Naive thymus-derived CD8-positive, alpha-beta T cell (primary cell): ENCODE results near the gene HMG20A. TPM values are rescaled to one million over a fixed set of nuclear protein-coding genes. Genes with fewer than 3 reads are reported as not detected.

Experiments
- ATAC-seq, 2 donors: fragments of 150-1000 bp; cut with Tn5 transposase in 1 of 2; sonication (Bioruptor Pico), chemical (Tn5 transposase) in 1 of 2; 1 replicate in 1 of 2; 2 replicates in 1 of 2; pipeline ENCODE4 v1.10.0; 2021; ENCODE audit warnings: mild to moderate bottlenecking in 2 of 2, moderate library complexity in 2 of 2
- POLR2A ChIA-PET: fragments of 350-600 bp; sonication (Branson Sonifier 250); formaldehyde crosslinking; loops from one replicate; lab custom pipeline; 2021; ENCODE audit warnings: antibody characterized with exemption; lab: Charles Lee
- DNase-seq, 10 donors: peaks; one replicate each; pipeline versions ENCODE4 v3.0.0 to v3.0.0-alpha.2; 2020 to 2022
- H3K27ac Mint-ChIP-seq, 10 donors: one replicate each; pipeline ENCODE4 v1.8.0; 2020 to 2022; ENCODE audit warnings: mild to moderate bottlenecking in 10 of 10, mixed read lengths in 10 of 10, moderate library complexity in 4 of 10, inconsistent platforms in 1 of 10
- H3K27me3 Mint-ChIP-seq, 5 donors: one replicate each; pipeline ENCODE4 v1.8.0; 2021 to 2022; ENCODE audit warnings: mixed read lengths in 5 of 5
- H3K36me3 Mint-ChIP-seq, 3 donors: one replicate each; pipeline ENCODE4 v1.8.0; 2020 to 2022; ENCODE audit warnings: mixed read lengths in 3 of 3, mild to moderate bottlenecking in 2 of 3, inconsistent platforms in 1 of 3
- H3K4me1 Mint-ChIP-seq, 4 donors: one replicate each; pipeline ENCODE4 v1.8.0; 2021 to 2022; ENCODE audit warnings: mixed read lengths in 4 of 4
- H3K4me3 Mint-ChIP-seq, 10 donors: one replicate each; pipeline ENCODE4 v1.8.0; 2020 to 2022; ENCODE audit warnings: mild to moderate bottlenecking in 10 of 10, mixed read lengths in 10 of 10, moderate library complexity in 6 of 10, inconsistent platforms in 1 of 10
- H3K9me3 Mint-ChIP-seq, 9 donors: one replicate each; pipeline ENCODE4 v1.8.0; 2020 to 2022; ENCODE audit warnings: mixed read lengths in 9 of 9, mild to moderate bottlenecking in 3 of 9, inconsistent platforms in 1 of 9, moderate library complexity in 1 of 9
- polyA plus RNA-seq, 3 donors: library from polyadenylated mRNA; unstranded; fragments of 300-500 nt; fragmentation: Illumina TruSeq; gene quantifications; one replicate each; pipeline ENCODE4 v1.2.3, GENCODE V29; 2021
- total RNA-seq, 8 experiments: library from RNA in 2 of 8; stranded (reverse) in 2 of 8; gene quantifications; one replicate each; pipeline ENCODE4 v1.2.3 and lab custom pipeline; 2021 to 2026

Gene HMG20A
- total and polyA plus RNA-seq, 5 experiments from 2014 or later = 28.7 to 72.4 (median 35.7) TPM

DNA sequence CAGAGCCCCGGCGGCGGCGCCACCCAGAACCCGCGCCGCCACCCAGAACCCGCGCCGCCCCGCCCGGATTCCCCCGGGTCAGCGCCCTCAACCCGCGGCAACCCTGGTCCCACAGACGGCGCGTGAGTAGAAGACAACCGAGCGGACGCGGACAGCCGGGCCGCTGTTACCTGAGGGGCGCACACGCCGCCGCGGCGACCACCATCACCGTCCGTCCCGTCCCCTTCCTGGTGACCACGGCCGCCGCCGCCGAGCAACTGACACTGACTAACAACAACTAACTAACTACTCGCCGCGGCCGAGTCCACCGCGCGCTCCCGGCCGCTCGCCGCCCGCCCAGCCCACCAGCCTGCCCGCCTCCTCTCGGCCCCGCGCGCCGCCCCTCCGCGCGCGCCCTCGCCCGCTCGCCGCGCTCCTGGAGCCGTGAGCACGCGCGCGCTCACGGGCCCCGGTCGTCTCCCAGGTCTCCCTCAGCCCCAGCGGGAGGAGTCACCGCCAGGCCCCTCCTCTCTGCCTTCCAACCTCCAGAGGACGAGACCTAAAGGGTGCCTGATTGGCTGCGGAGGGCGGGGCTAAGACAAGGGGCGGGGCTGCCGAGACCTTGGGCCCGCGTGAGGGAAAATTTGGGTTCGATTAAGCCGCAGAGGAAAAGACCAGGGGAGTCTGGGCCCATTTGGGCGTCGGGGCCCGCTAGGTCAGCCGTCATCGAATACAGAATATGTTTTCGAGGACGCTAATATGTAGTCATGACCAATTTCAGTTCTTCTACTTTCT lies 665 bp upstream of the HMG20A start, which contains the start of gene PEAK1:
Gene PEAK1, minus strand, starts transcription at position 269 of the 774 bp plus-strand sequence. CDS start 238,178 bp downstream, outside the sequence.
- Mint-ChIP-seq H3K4me3 (peak within 1 kb of the TSS; percentile 94 to 100 (median 97)), H3K36me3 (peaks cover 0 to under 1% (median 0%) of the 10 kb centered on the region in 3 donors), H3K27me3 (no peaks in the 10 kb centered on the region), H3K27ac (peak within 1 kb of the TSS; percentile 96 to 99 (median 98)), H3K4me1 (peaks cover 19 to 55% (median 43%) of the 10 kb centered on the region in 4 donors), H3K9me3 (no peaks in the 10 kb centered on the region)
- peak; percentile 98 to 100 (median 99) for DNase-seq
- POLR2A ChIA-PET = interaction anchor here (1.3 to 1.9 kb wide), 3 partner anchors 10 to 489 kb away, joined by 3 to 16 read pairs (median 7); partner anchors contain the start of gene RCN2
- peak; percentile 93 to 98 for ATAC-seq

DNA sequence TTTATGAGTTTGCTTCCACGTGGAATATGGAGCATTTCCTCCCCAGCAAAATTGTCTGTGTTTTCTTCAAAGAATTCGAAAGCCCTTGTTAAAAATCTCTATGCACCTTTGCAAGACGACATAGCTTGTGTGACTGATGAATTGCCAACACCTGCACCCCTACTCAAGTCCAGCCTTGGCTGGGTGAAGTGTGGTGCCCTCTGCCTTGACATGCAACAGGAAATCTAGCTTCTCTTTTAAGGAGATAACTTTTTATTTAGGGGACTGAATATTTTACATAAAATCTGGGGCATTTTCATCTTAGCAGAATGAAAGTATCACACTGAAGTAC lies 647 bp downstream of the HMG20A start:
- Mint-ChIP-seq H3K4me3 (peak overlapping the region; percentile 94 to 100 (median 97)), H3K9me3 (no peaks in the 10 kb centered on the region), H3K4me1 (peaks cover 26 to 68% (median 53%) of the 10 kb centered on the region in 4 donors), H3K27me3 (no peaks in the 10 kb centered on the region), H3K36me3 (peaks cover 0 to 3% (median 0%) of the 10 kb centered on the region in 3 donors), H3K27ac (peak overlapping the region; percentile 96 to 99 (median 98))
- POLR2A ChIA-PET = interaction anchor here (0.8 to 1.9 kb wide), 5 partner anchors 12 to 490 kb away, joined by 3 to 7 read pairs (median 4); partner anchors contain the start of genes RCN2 and TSPAN3
- ATAC-seq (no peak), DNase-seq (peak in 1 of 10 donors; percentile 3)

DNA sequence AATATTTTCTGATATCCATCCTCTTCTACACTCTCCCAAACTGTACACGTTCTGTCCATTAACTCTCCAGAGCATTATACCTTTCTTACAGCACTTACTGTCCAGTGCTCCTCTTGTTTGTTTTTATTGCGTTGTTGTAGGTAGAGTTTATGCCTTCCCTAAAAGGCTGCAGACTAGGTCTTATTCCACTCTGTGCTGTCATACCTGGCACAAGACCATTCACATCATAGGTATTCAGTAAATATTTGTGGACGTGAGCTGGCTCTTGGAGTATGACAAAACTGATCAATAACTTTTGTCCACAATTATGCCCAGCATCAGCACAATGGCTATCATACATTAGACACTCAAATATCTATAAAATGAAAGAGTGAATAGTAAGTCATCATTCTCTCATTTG lies 4.4 kb downstream of the HMG20A start:
- POLR2A ChIA-PET = no interaction called here
- no peak overlapping the region for H3K27ac Mint-ChIP-seq
- DNase-seq (no peak), ATAC-seq (no peak)
- peaks cover 0 to 3% (median 0%) of the 10 kb centered on the region in 3 donors for H3K36me3 Mint-ChIP-seq
- peaks cover 29 to 79% (median 68%) of the 10 kb centered on the region in 4 donors for H3K4me1 Mint-ChIP-seq
- no peaks in the 10 kb centered on the region for H3K9me3 Mint-ChIP-seq
- peak overlapping the region in 1 of 10 donors; percentile 10 for H3K4me3 Mint-ChIP-seq
- H3K27me3 Mint-ChIP-seq = no peaks in the 10 kb centered on the region

DNA sequence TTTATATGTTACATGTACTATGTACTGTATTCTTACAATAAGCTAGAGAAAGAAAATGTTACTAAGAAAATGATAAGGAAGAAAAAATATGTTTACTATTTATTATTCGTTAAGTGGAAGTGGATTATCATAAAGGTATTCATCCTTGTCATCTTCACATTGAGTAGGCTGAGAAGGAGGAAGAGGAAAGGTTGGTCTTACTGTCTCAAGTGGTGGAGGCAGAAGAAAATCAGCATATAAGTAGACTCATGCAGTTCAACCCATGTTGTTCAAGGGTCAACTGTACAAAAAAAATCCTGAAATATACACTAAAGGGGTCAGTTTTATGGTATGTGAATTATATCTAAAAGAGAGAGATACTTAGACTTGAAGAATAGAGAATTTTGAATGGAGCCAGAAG lies 5.7 kb downstream of the HMG20A start:
- H3K4me1 Mint-ChIP-seq = peaks cover 29 to 81% (median 71%) of the 10 kb centered on the region in 4 donors
- POLR2A ChIA-PET = no interaction called here
- DNase-seq (no peak), ATAC-seq (no peak)
- no peaks in the 10 kb centered on the region for H3K9me3 Mint-ChIP-seq
- H3K4me3 Mint-ChIP-seq = peak overlapping the region in 6 of 10 donors; percentile 16 to 47 (median 24)
- peaks cover 0 to 4% (median 3%) of the 10 kb centered on the region in 3 donors for H3K36me3 Mint-ChIP-seq
- H3K27ac Mint-ChIP-seq = peak overlapping the region in 5 of 10 donors; percentile 2 to 66 (median 60)
- no peaks in the 10 kb centered on the region for H3K27me3 Mint-ChIP-seq

DNA sequence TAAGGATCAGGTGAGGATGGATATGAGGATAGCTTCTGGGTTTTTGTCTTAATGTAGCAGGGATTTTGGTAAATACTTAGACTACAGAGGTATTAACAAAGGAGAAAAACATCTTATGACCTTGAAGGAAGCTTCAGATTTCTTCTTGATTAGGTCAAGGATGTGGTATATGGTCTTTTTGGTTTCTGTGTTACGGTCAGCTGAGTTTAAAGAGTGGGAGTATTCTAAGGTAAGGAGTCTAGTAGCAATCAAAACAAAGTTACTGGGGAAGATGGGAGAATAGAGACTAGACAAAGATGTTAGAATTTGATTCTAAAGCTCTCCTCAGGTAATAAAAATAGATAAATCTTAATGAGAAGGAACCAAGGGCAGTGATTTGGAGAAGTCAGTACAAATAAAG lies 6.2 kb downstream of the HMG20A start:
- ATAC-seq (peak in 1 of 2 donors; percentile 27), DNase-seq (no peak)
- Mint-ChIP-seq H3K27me3 (no peaks in the 10 kb centered on the region), H3K36me3 (peaks cover 0 to 5% (median 4%) of the 10 kb centered on the region in 3 donors), H3K27ac (peak overlapping the region in 8 of 10 donors; percentile 2 to 66 (median 52)), H3K4me3 (peak overlapping the region in 9 of 10 donors; percentile 1 to 54 (median 24)), H3K9me3 (no peaks in the 10 kb centered on the region), H3K4me1 (peaks cover 29 to 76% (median 69%) of the 10 kb centered on the region in 4 donors)
- POLR2A ChIA-PET = interaction anchor here (0.6 kb wide), 1 partner anchor 74 kb away, joined by 4 read pairs; no protein-coding TSS in a partner anchor

DNA sequence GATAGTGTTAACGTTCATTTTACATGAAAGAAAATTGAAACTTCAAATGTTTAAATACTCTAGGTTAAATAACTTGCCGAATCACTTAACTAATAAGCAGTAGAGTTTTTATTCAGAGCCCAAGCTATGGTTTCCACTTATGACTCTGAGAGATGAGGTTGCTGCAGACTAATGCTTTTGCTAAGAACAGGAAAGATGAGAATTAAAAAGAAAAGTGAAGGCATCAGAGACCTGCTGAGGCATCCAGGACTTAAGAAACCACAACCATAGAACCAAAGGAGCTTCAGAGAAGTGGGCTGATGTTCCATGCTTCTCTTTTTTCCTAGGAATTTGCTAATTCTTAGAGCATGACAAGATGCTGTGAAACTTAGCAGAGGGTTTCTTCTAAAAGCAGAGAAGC lies 9.5 kb downstream of the HMG20A start:
- ATAC-seq = no peak
- peaks cover 0 to 5% (median 4%) of the 10 kb centered on the region in 3 donors for H3K36me3 Mint-ChIP-seq
- H3K27me3 Mint-ChIP-seq = no peaks in the 10 kb centered on the region
- no peak for DNase-seq
- H3K4me1 Mint-ChIP-seq = peaks cover 23 to 62% (median 49%) of the 10 kb centered on the region in 4 donors
- no peak overlapping the region for H3K27ac Mint-ChIP-seq
- POLR2A ChIA-PET = no interaction called here
- H3K4me3 Mint-ChIP-seq = no peak overlapping the region
- no peaks in the 10 kb centered on the region for H3K9me3 Mint-ChIP-seq

DNA sequence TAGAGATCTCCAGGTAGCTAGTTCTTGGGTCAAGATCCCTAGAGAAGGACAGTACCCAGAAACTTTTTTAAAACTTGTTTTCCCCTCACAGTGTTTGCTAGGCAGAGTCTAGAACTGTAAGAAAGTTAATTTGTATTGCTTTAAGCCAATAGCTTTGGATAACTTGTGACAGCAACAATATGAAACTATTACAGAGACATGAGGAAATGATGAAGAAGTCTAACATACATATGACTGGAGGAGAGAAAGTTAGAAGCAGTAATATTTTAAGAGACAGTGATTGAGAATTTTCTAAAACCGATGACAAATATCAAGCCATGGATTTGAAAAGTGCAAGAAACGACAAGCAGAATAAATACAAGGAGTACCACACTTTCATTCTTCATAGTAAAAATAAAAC lies 10.0 kb downstream of the HMG20A start:
- Mint-ChIP-seq H3K27ac (peak overlapping the region in 2 of 10 donors; percentile 12 to 26), H3K4me1 (peaks cover 21 to 61% (median 49%) of the 10 kb centered on the region in 4 donors), H3K4me3 (no peak overlapping the region), H3K9me3 (no peaks in the 10 kb centered on the region), H3K36me3 (peaks cover 0 to 6% (median 4%) of the 10 kb centered on the region in 3 donors), H3K27me3 (no peaks in the 10 kb centered on the region)
- ATAC-seq (no peak), DNase-seq (no peak)
- POLR2A ChIA-PET = no interaction called here

DNA sequence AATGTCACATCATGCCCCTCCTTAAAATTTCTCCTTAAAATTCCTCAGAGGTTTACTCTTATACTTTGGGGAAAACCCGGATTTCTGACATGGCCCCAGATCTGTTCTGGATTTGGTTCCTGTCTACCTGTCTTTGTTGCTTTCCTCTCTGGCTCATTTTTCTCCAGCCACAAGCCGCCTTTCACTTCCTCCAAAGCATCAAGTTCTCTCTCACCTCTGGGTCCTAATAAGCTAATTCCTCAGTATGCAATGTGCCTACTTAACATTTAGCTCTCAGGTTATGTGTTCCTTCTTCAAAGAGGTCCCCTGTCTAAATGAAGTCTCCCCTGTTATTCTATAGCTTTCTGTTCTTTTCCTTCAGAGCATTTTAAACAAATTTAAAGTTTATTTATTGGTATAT lies 16.1 kb downstream of the HMG20A start:
- H3K27ac Mint-ChIP-seq = peak overlapping the region in 8 of 10 donors; percentile 1 to 78 (median 60)
- DNase-seq = no peak
- H3K4me1 Mint-ChIP-seq = peaks cover 22 to 63% (median 48%) of the 10 kb centered on the region in 4 donors
- peak in 1 of 2 donors; percentile 20 for ATAC-seq
- POLR2A ChIA-PET = interaction anchor here (1.0 kb wide), 1 partner anchor 506 kb away, joined by 3 read pairs; the partner anchor contains the start of gene RCN2
- peak overlapping the region in 7 of 10 donors; percentile 9 to 57 (median 44) for H3K4me3 Mint-ChIP-seq
- peaks cover 0 to 5% (median 0%) of the 10 kb centered on the region in 3 donors for H3K36me3 Mint-ChIP-seq
- H3K9me3 Mint-ChIP-seq = no peaks in the 10 kb centered on the region
- no peaks in the 10 kb centered on the region for H3K27me3 Mint-ChIP-seq

DNA sequence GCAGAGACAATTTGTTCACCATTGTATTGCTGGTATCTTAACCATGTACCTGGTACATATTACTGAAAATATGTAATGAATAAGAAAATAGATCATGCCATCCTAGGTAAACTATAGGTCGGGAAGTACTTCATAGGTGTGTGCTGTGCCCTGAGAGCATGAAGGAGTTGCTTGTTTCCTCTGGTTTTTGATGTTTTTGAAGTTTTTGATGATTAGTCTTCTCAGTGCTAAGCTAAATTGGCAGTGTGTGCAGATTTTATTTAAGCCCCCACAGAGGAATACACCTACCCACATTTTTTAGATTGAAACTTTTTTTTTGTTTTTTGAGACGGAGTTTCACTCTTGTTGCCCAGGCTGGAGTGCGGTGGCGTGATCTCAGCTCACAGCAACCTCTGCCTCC lies 16.6 kb downstream of the HMG20A start:
- H3K27ac Mint-ChIP-seq = peak overlapping the region; percentile 7 to 78 (median 52)
- DNase-seq = peak in 2 of 10 donors; percentile 15 to 18
- no peaks in the 10 kb centered on the region for H3K9me3 Mint-ChIP-seq
- peak; percentile 57 to 77 for ATAC-seq
- peak overlapping the region in 9 of 10 donors; percentile 9 to 57 (median 45) for H3K4me3 Mint-ChIP-seq
- H3K36me3 Mint-ChIP-seq = peaks cover 0 to 3% (median 0%) of the 10 kb centered on the region in 3 donors
- no peaks in the 10 kb centered on the region for H3K27me3 Mint-ChIP-seq
- peaks cover 22 to 66% (median 52%) of the 10 kb centered on the region in 4 donors for H3K4me1 Mint-ChIP-seq
- POLR2A ChIA-PET = interaction anchor here (0.7 to 1.0 kb wide), 2 partner anchors 16 to 506 kb away, joined by 3 read pairs; partner anchors contain the start of gene RCN2

DNA sequence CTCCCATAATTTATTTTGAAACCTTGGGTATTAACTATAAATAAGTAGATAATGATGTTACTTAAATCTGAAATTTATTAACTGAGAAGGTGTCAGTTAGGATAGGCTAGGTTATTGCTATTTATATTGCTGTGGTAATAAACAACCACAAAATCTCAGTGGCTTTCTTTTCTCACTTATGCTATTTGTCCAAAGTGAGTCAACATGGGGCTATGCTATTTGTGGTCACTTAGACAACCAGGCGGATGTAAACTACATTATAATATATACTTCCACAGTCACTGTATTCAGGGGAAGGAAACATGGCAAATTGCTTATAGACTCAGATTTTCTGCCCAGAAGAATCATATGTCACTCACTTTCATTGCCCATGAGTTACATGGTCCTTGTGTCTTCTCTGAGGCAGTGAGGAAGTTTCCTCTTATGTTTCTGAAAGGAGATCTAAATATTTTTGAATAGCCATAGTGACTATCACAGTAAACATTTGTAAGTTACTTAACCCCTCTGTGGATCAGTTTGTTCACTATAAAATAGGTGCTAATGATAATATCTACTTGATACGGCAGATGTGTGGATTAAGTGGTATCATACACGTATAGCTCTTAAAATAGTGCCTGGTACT lies 19.8 kb downstream of the HMG20A start:
- Mint-ChIP-seq H3K4me1 (peaks cover 25 to 66% (median 63%) of the 10 kb centered on the region in 4 donors), H3K27ac (no peak overlapping the region), H3K9me3 (no peaks in the 10 kb centered on the region), H3K4me3 (no peak overlapping the region), H3K36me3 (peaks cover 0 to 4% (median 0%) of the 10 kb centered on the region in 3 donors), H3K27me3 (no peaks in the 10 kb centered on the region)
- POLR2A ChIA-PET = interaction anchor here (1.4 kb wide), 1 partner anchor 21 kb away, joined by 3 read pairs; the partner anchor contains the start of gene PEAK1
- ATAC-seq (no peak), DNase-seq (no peak)

DNA sequence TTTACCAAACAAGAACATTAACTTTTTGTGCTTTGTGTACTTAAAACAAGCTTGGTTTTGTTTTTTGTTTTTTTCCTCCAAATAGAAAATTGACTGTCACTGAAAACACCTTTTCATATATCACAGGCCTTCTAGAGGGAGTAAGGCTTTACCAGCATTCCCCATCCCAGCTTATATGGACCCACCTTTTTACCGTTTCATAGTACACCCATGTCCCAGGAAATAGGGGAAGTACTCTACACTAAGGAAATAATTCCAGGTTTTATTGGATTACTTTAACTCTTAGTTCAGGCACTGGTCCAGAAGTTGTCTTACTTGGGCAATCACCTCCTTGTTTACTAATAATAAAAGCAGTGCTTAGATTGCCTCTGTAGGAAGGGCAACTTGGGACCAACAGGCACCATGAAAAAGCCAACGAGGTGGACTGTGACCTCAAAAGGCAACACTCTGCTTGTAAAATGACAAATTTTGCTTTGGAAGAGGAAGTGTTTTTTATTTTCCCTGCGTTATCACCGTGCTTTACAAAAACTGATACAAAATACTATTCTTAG lies 26.2 kb downstream of the HMG20A start:
- no peak for DNase-seq
- Mint-ChIP-seq H3K27ac (peak overlapping the region in 3 of 10 donors; percentile 24 to 66 (median 46)), H3K4me1 (peaks cover 16 to 55% (median 46%) of the 10 kb centered on the region in 4 donors), H3K9me3 (no peaks in the 10 kb centered on the region), H3K4me3 (peak overlapping the region in 1 of 10 donors; percentile 30), H3K27me3 (no peaks in the 10 kb centered on the region), H3K36me3 (peaks cover 0 to 40% (median 14%) of the 10 kb centered on the region in 3 donors)
- POLR2A ChIA-PET = no interaction called here
- ATAC-seq = no peak

DNA sequence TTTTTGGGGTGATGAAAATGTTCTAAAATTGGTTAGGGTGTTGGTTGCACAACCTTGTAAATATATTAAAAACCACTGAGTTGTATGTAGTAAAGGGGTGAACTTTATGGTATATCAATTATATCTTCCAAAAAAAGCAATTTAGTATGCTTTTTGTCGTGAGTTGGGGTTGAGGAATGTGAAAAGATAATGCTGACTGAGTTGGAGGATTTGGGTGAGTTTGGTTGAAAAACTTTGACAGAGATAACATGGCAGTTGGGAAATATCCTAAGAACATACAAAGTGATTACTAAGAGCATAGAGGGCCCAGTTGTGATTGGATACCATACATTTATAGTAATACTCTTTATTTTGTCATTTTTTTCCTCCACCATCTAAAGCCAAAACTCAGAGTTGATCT lies 33.6 kb downstream of the HMG20A start:
- no peak for DNase-seq
- H3K4me3 Mint-ChIP-seq = no peak overlapping the region
- POLR2A ChIA-PET = no interaction called here
- H3K36me3 Mint-ChIP-seq = peaks cover 0 to 22% (median 19%) of the 10 kb centered on the region in 3 donors
- peak overlapping the region in 1 of 10 donors; percentile 0 for H3K27ac Mint-ChIP-seq
- no peaks in the 10 kb centered on the region for H3K9me3 Mint-ChIP-seq
- ATAC-seq = no peak
- peaks cover 26 to 46% (median 37%) of the 10 kb centered on the region in 4 donors for H3K4me1 Mint-ChIP-seq
- no peaks in the 10 kb centered on the region for H3K27me3 Mint-ChIP-seq
